ENCODE measurements around the gene BTF3L4.

The BTF3L4 gene

DNA sequence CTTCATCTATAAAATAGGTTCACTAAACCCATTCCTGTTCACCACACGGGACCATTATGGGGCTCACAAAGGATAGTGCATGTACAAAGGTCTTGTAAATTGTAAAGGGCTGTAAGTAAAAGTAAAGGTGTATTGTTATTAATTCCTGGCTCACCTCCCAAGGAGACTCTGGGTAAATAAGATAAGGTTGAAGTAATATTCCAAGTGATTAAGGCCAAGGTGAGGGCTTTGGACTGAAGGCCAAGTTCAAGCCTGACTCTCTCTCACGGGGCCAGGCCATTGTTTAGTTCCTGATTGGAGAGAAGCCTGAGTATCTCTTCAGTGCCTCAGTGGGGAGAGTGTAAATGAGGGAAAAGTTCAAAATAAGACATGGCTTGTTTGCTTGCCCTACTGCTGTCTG, 66.3 kb downstream of the BTF3L4 start:
- H3K4me3 ChIP-seq (ENCODE audit: insufficient read depth, low read length, poor library complexity, severe bottlenecking): no peak overlapping the region
- H2AFZ ChIP-seq (ENCODE audit: low read depth, low read length, severe bottlenecking): no peak overlapping the region
- H3K9me3 ChIP-seq (ENCODE audit: insufficient read depth, low read length): no peaks in the 10 kb centered on the region
- H3K9ac ChIP-seq (ENCODE audit: low read length): no peak overlapping the region
- no peaks in the 10 kb centered on the region for H4K20me1 ChIP-seq (ENCODE audit: low read depth, low read length)
- H3K27me3 ChIP-seq (ENCODE audit: low read length): no peaks in the 10 kb centered on the region
- no peaks in the 10 kb centered on the region for H3K36me3 ChIP-seq (ENCODE audit: low read length)
- H3F3A ChIP-seq (ENCODE audit: insufficient read depth): no peaks in the 10 kb centered on the region
- H3K79me2 ChIP-seq (ENCODE audit: insufficient read depth, low read length): no peaks in the 10 kb centered on the region
- TF ChIP-seq CTCF (IDR thresholded peaks at IDR 0.05; ENCODE audit: insufficient read depth, low read length, poor library complexity, severe bottlenecking) (no peak), EZH2phosphoT487 (conservative IDR thresholded peaks at IDR 0.05; ENCODE audit: low read length) (no peak)
- no peak overlapping the region for H3K27ac ChIP-seq (ENCODE audit: low read depth, low read length)
- no peaks in the 10 kb centered on the region for H3K9me2 ChIP-seq (replicated peaks; ENCODE audit: insufficient read depth, low read length)
- H3K4me2 ChIP-seq (ENCODE audit: low read depth, low read length, poor library complexity, severe bottlenecking): no peak overlapping the region

- TF ChIP-seq EZH2phosphoT487 (conservative IDR thresholded peaks at IDR 0.05; ENCODE audit: low read length) (no peak), CTCF (IDR thresholded peaks at IDR 0.05; ENCODE audit: insufficient read depth, low read length, poor library complexity, severe bottlenecking) (no peak)
- H3K9me3 ChIP-seq (ENCODE audit: insufficient read depth, low read length): no peaks in the 10 kb centered on the region
- no peaks in the 10 kb centered on the region for H4K20me1 ChIP-seq (ENCODE audit: low read depth, low read length)
- no peaks in the 10 kb centered on the region for H3F3A ChIP-seq (ENCODE audit: insufficient read depth)
- no peak overlapping the region for H3K4me3 ChIP-seq (ENCODE audit: insufficient read depth, low read length, poor library complexity, severe bottlenecking)
- no peak overlapping the region for H2AFZ ChIP-seq (ENCODE audit: low read depth, low read length, severe bottlenecking)
- H3K27ac ChIP-seq (ENCODE audit: low read depth, low read length): no peak overlapping the region
- no peak overlapping the region for H3K4me2 ChIP-seq (ENCODE audit: low read depth, low read length, poor library complexity, severe bottlenecking)
- H3K9me2 ChIP-seq (replicated peaks; ENCODE audit: insufficient read depth, low read length): no peaks in the 10 kb centered on the region
- H3K79me2 ChIP-seq (ENCODE audit: insufficient read depth, low read length): no peaks in the 10 kb centered on the region
- H3K9ac ChIP-seq (ENCODE audit: low read length): no peak overlapping the region
- H3K27me3 ChIP-seq (ENCODE audit: low read length): no peaks in the 10 kb centered on the region
- no peaks in the 10 kb centered on the region for H3K36me3 ChIP-seq (ENCODE audit: low read length)
These were observed 67.5 kb downstream of the BTF3L4 start for GRCh38 chr1:52123622-52124021.

- no peaks in the 10 kb centered on the region for H3K27me3 ChIP-seq (ENCODE audit: low read length)
- no peaks in the 10 kb centered on the region for H3K36me3 ChIP-seq (ENCODE audit: low read length)
- H3K9me3 ChIP-seq (ENCODE audit: insufficient read depth, low read length): no peaks in the 10 kb centered on the region
- H3K9me2 ChIP-seq (replicated peaks; ENCODE audit: insufficient read depth, low read length): no peaks in the 10 kb centered on the region
- H3K79me2 ChIP-seq (ENCODE audit: insufficient read depth, low read length): no peaks in the 10 kb centered on the region
- H3K4me2 ChIP-seq (ENCODE audit: low read depth, low read length, poor library complexity, severe bottlenecking): no peak overlapping the region
- no peak for TF ChIP-seq CTCF (IDR thresholded peaks at IDR 0.05; ENCODE audit: insufficient read depth, low read length, poor library complexity, severe bottlenecking)
- no peak for TF ChIP-seq EZH2phosphoT487 (conservative IDR thresholded peaks at IDR 0.05; ENCODE audit: low read length)
- H2AFZ ChIP-seq (ENCODE audit: low read depth, low read length, severe bottlenecking): no peak overlapping the region
- H3K9ac ChIP-seq (ENCODE audit: low read length): no peak overlapping the region
- no peaks in the 10 kb centered on the region for H4K20me1 ChIP-seq (ENCODE audit: low read depth, low read length)
- H3F3A ChIP-seq (ENCODE audit: insufficient read depth): no peaks in the 10 kb centered on the region
- H3K4me3 ChIP-seq (ENCODE audit: insufficient read depth, low read length, poor library complexity, severe bottlenecking): no peak overlapping the region
- H3K27ac ChIP-seq (ENCODE audit: low read depth, low read length): no peak overlapping the region
These were observed 69.8 kb downstream of the BTF3L4 start for GRCh38 chr1:52125736-52126359.
